ENCODE measurements around the gene PTPA. TPM values are rescaled to one million over a fixed set of nuclear protein-coding genes. Genes with fewer than 3 reads are reported as not detected.

The PTPA gene
- total and polyA plus RNA-seq, 2 donors: 48.5 to 125 TPM

GRCh38 chr9:129076640-129077037 is 34.6 kb upstream of the PTPA start:
- Histone ChIP-seq H3K4me1 (ENCODE audit: insufficient read depth) (no peaks in the 10 kb centered on the region), H3K4me3 (ENCODE audit: low read depth, low read length) (no peak overlapping the region), H3K36me3 (ENCODE audit: insufficient read depth) (no peaks in the 10 kb centered on the region), H3K27ac (ENCODE audit: low read depth) (no peak overlapping the region)
- no peak for DNase-seq (ENCODE audit: extremely low spot score)
- whole genome bisulfite sequencing: 94% methylated on average over 11 of the region's 11 CpGs

GRCh38 chr9:129077236-129077635 is 34.0 kb upstream of the PTPA start:
- H3K27ac ChIP-seq (ENCODE audit: low read depth): no peak overlapping the region
- DNase-seq (ENCODE audit: extremely low spot score): no peak
- 83% methylated on average over 10 of the region's 10 CpGs for WGBS
- no peak overlapping the region for H3K4me3 ChIP-seq (ENCODE audit: low read depth, low read length)
- H3K36me3 ChIP-seq (ENCODE audit: insufficient read depth): no peaks in the 10 kb centered on the region
- H3K4me1 ChIP-seq (ENCODE audit: insufficient read depth): no peaks in the 10 kb centered on the region

- H3K36me3 ChIP-seq (ENCODE audit: insufficient read depth): no peaks in the 10 kb centered on the region
- H3K4me1 ChIP-seq (ENCODE audit: insufficient read depth): no peaks in the 10 kb centered on the region
- H3K4me3 ChIP-seq (ENCODE audit: low read depth, low read length): no peak overlapping the region
- no peak overlapping the region for H3K27ac ChIP-seq (ENCODE audit: low read depth)
- no peak for DNase-seq (ENCODE audit: extremely low spot score)
- WGBS: 86% methylated on average over 18 of the region's 18 CpGs
Observed at GRCh38 chr9:129078691-129079503, 32.3 kb upstream of the PTPA start.

GRCh38 chr9:129079829-129080228 is 31.4 kb upstream of the PTPA start:
- no peaks in the 10 kb centered on the region for H3K36me3 ChIP-seq (ENCODE audit: insufficient read depth)
- 83% methylated on average over 13 of the region's 13 CpGs for WGBS
- H3K4me1 ChIP-seq (ENCODE audit: insufficient read depth): no peaks in the 10 kb centered on the region
- no peak overlapping the region for H3K27ac ChIP-seq (ENCODE audit: low read depth)
- no peak for DNase-seq (ENCODE audit: extremely low spot score)
- no peak overlapping the region for H3K4me3 ChIP-seq (ENCODE audit: low read depth, low read length)

GRCh38 chr9:129080298-129080600 is 31.0 kb upstream of the PTPA start:
- peak overlapping the region; percentile 41 for H3K4me3 ChIP-seq (ENCODE audit: low read depth, low read length)
- DNase-seq (ENCODE audit: extremely low spot score): no peak
- no peak overlapping the region for H3K27ac ChIP-seq (ENCODE audit: low read depth)
- no peaks in the 10 kb centered on the region for H3K4me1 ChIP-seq (ENCODE audit: insufficient read depth)
- no peaks in the 10 kb centered on the region for H3K36me3 ChIP-seq (ENCODE audit: insufficient read depth)
- WGBS: 6% methylated on average over 12 of the region's 12 CpGs

- H3K36me3 ChIP-seq (ENCODE audit: insufficient read depth): no peaks in the 10 kb centered on the region
- under 1% methylated on average over 70 of the region's 70 CpGs for WGBS
- peak within 1 kb of the TSS; percentile 68 for H3K4me3 ChIP-seq (ENCODE audit: low read depth, low read length)
- H3K4me1 ChIP-seq (ENCODE audit: insufficient read depth): no peaks in the 10 kb centered on the region
- DNase-seq (ENCODE audit: extremely low spot score): peak; percentile 97
- H3K27ac ChIP-seq (ENCODE audit: low read depth): peak within 1 kb of the TSS; percentile 42
Observed at GRCh38 chr9:129080601-129081387, 30.4 kb upstream of the PTPA start, which contains the start of gene DOLPP1. Gene DOLPP1 (plus strand): TSS chr9:129081111. CDS start chr9:129081132, 21 bp downstream.

- peak; percentile 6 for DNase-seq (ENCODE audit: extremely low spot score)
- H3K27ac ChIP-seq (ENCODE audit: low read depth): peak overlapping the region; percentile 42
Observed at GRCh38 chr9:129081388-129081904, 29.8 kb upstream of the PTPA start.

GRCh38 chr9:129084087-129084486 is 27.1 kb upstream of the PTPA start:
- H3K36me3 ChIP-seq (ENCODE audit: insufficient read depth): peaks cover 2% of the 10 kb centered on the region
- no peak overlapping the region for H3K27ac ChIP-seq (ENCODE audit: low read depth)
- no peak for DNase-seq (ENCODE audit: extremely low spot score)
- H3K4me1 ChIP-seq (ENCODE audit: insufficient read depth): no peaks in the 10 kb centered on the region
- WGBS: 88% methylated on average over 7 of the region's 7 CpGs
- H3K4me3 ChIP-seq (ENCODE audit: low read depth, low read length): no peak overlapping the region

More at GRCh38 chr9:129081388-129081904, 29.8 kb upstream of the PTPA start:
- H3K36me3 ChIP-seq (ENCODE audit: insufficient read depth): no peaks in the 10 kb centered on the region
- peak overlapping the region; percentile 68 for H3K4me3 ChIP-seq (ENCODE audit: low read depth, low read length)
- WGBS: 2% methylated on average over 30 of the region's 30 CpGs
- no peaks in the 10 kb centered on the region for H3K4me1 ChIP-seq (ENCODE audit: insufficient read depth)

GRCh38 chr9:129089246-129089645 is 22.0 kb upstream of the PTPA start:
- no peak overlapping the region for H3K27ac ChIP-seq (ENCODE audit: low read depth)
- no peak for DNase-seq (ENCODE audit: extremely low spot score)
- H3K4me1 ChIP-seq (ENCODE audit: insufficient read depth): no peaks in the 10 kb centered on the region
- no peak overlapping the region for H3K4me3 ChIP-seq (ENCODE audit: low read depth, low read length)
- WGBS: 92% methylated on average over 15 of the region's 15 CpGs
- H3K36me3 ChIP-seq (ENCODE audit: insufficient read depth): peaks cover 5% of the 10 kb centered on the region

GRCh38 chr9:129093602-129094386 is 17.4 kb upstream of the PTPA start:
- DNase-seq (ENCODE audit: extremely low spot score): no peak
- H3K36me3 ChIP-seq (ENCODE audit: insufficient read depth): peaks cover 3% of the 10 kb centered on the region
- no peaks in the 10 kb centered on the region for H3K4me1 ChIP-seq (ENCODE audit: insufficient read depth)
- WGBS: 78% methylated on average over 20 of the region's 20 CpGs
- H3K27ac ChIP-seq (ENCODE audit: low read depth): no peak overlapping the region
- H3K4me3 ChIP-seq (ENCODE audit: low read depth, low read length): no peak overlapping the region

GRCh38 chr9:129094387-129095169 is 16.6 kb upstream of the PTPA start:
- WGBS: 90% methylated on average over 13 of the region's 13 CpGs
- Histone ChIP-seq H3K27ac (ENCODE audit: low read depth) (no peak overlapping the region), H3K4me1 (ENCODE audit: insufficient read depth) (no peaks in the 10 kb centered on the region), H3K4me3 (ENCODE audit: low read depth, low read length) (no peak overlapping the region), H3K36me3 (ENCODE audit: insufficient read depth) (no peaks in the 10 kb centered on the region)
- no peak for DNase-seq (ENCODE audit: extremely low spot score)

- 94% methylated on average over 21 of the region's 21 CpGs for WGBS
Observed at GRCh38 chr9:129095170-129095667, 16.0 kb upstream of the PTPA start.

More at GRCh38 chr9:129095170-129095667, 16.0 kb upstream of the PTPA start:
- H3K27ac ChIP-seq (ENCODE audit: low read depth): no peak overlapping the region
- H3K36me3 ChIP-seq (ENCODE audit: insufficient read depth): no peaks in the 10 kb centered on the region
- no peaks in the 10 kb centered on the region for H3K4me1 ChIP-seq (ENCODE audit: insufficient read depth)
- H3K4me3 ChIP-seq (ENCODE audit: low read depth, low read length): no peak overlapping the region
- DNase-seq (ENCODE audit: extremely low spot score): no peak
